Right lobe of liver (tissue), 6 donors: ENCODE results near the gene PPP6C. TPM values are rescaled to one million over a fixed set of nuclear protein-coding genes. Genes with fewer than 3 reads are reported as not detected.

ENCODE experiments used
- ATAC-seq, 4 donors: fragments of 200-7000 bp; cut with Tn5 transposase; one replicate each; pipeline ENCODE4 v1.9.1; 2020; ENCODE audit warnings: mild to moderate bottlenecking in 4 of 4, moderate library complexity in 4 of 4
- DNase-seq, 3 donors: peaks; one replicate each; pipeline ENCODE4 v3.0.0-alpha.2; 2020
- H3K27ac ChIP-seq, 3 donors: fragments of 200-600 bp; one replicate each; pipeline ENCODE4 v1.8.0; 2022
- H3K27me3 ChIP-seq, 2 donors: fragments of 200-600 bp; one replicate each; pipeline ENCODE4 v1.8.0; 2022
- H3K36me3 ChIP-seq, 4 donors: fragments of 200-600 bp; sonication (generic) in 1 of 4; one replicate each; pipeline versions ENCODE4 v1.5.1 to v1.8.0; 2017 to 2022; ENCODE audit warnings: control low read depth in 1 of 4
- H3K4me1 ChIP-seq, 4 donors: fragments of 200-600 bp; sonication (generic) in 1 of 4; one replicate each; pipeline versions ENCODE4 v1.5.1 to v1.8.0; 2017 to 2022; ENCODE audit warnings: control low read depth in 1 of 4
- H3K4me3 ChIP-seq, 3 donors: fragments of 200-600 bp; one replicate each; pipeline ENCODE4 v1.8.0; 2022
- H3K9me3 ChIP-seq, 4 donors: fragments of 200-600 bp; sonication (generic) in 1 of 4; one replicate each; pipeline versions ENCODE4 v1.5.1 to v1.8.0; 2017 to 2022; ENCODE audit warnings: control low read depth in 1 of 4
- CTCF ChIP-seq, 4 donors: fragments of 200-600 bp in 3 of 4; fragments of 450-650 bp in 1 of 4; IDR thresholded peaks; one replicate each; pipeline versions ENCODE4 v1.5.1 to v1.8.0; 2016 to 2022; ENCODE audit warnings: antibody characterized with exemption in 4 of 4, mild to moderate bottlenecking in 2 of 4
- POLR2A ChIP-seq: fragments of 450-650 bp; IDR thresholded peaks from one replicate; pipeline ENCODE4 v1.6.1; 2017; ENCODE audit warnings: antibody characterized with exemption, mild to moderate bottlenecking
- WGBS: methylation state at CpG from one replicate; pipeline ENCODE4 v1.1.6; 2018; ENCODE audit warnings: low coverage, low lambda C conversion rate; ENCODE audit not compliant: insufficient coverage; ENCODE audit errors: missing lambda C conversion rate; 5-methylcytosine and 5-hydroxymethylcytosine counted together
- intact Hi-C, 2 donors: fragments of 100-400 bp; cut with DNase I; formaldehyde crosslinking; loops; one replicate each; pipeline versions ENCODE4 v1.11.2 to v1.14.1; 2022
- total RNA-seq, 6 experiments: library from RNA; depleted of rRNA in 2 of 6; stranded (reverse); fragments of >200 nt in 2 of 6; fragmentation: NEBNext Ultra II Directional in 3 of 6; extraction: Animal tissue kit (Norgen Biotek cat#: 25700) in 3 of 6; gene quantifications; one replicate each; pipeline versions ENCODE4 v1.1.0 to v1.2.4, GENCODE V29; 2016 to 2023
- donor health status: DM: no; HTN: yes; CAD: no.
- donor health status: DM: no; HTN: no; CAD: no.
- donor health status: DM: no; HTN: no; CAD: no.
- donor health status: DM: no; HTN: yes; CAD: no.
- donor health status: DM: no; HTN: yes; CAD: no.

The PPP6C gene
- total RNA-seq, 6 experiments from 2014 or later: 11.8 to 18.6 (median 15.3) TPM

- ATAC-seq (no peak), DNase-seq (no peak)
- Histone ChIP-seq H3K27me3 (no peaks in the 10 kb centered on the region), H3K27ac (no peak overlapping the region), H3K4me1 (peaks cover 0 to 12% (median 2%) of the 10 kb centered on the region in 4 donors), H3K4me3 (no peak overlapping the region), H3K36me3 (no peaks in the 10 kb centered on the region), H3K9me3 (no peaks in the 10 kb centered on the region)
- intact Hi-C loops: no loop called here
- TF ChIP-seq POLR2A (no peak), CTCF (IDR thresholded peaks at IDR 0.05) (no peak)
- WGBS: no CpG with 5 or more reads among the region's 1 CpG
Measured at GRCh38 chr9:125140576-125140975, 49.0 kb downstream of the PPP6C start.

GRCh38 chr9:125137200-125137599 is 52.4 kb downstream of the PPP6C start:
- no peak for ATAC-seq
- H3K27ac ChIP-seq: no peak overlapping the region
- H3K4me1 ChIP-seq: peaks cover 0 to 3% (median 0%) of the 10 kb centered on the region in 4 donors
- no peak for DNase-seq
- WGBS: 82% methylated on average over 4 of the region's 4 CpGs
- intact Hi-C loops: no loop called here
- H3K27me3 ChIP-seq: no peaks in the 10 kb centered on the region
- no peaks in the 10 kb centered on the region for H3K36me3 ChIP-seq
- no peak for TF ChIP-seq POLR2A
- TF ChIP-seq CTCF (IDR thresholded peaks at IDR 0.05): no peak
- no peak overlapping the region for H3K4me3 ChIP-seq
- no peaks in the 10 kb centered on the region for H3K9me3 ChIP-seq

GRCh38 chr9:125134976-125135375 is 54.6 kb downstream of the PPP6C start:
- Histone ChIP-seq H3K4me1 (no peaks in the 10 kb centered on the region), H3K36me3 (no peaks in the 10 kb centered on the region), H3K4me3 (no peak overlapping the region), H3K27ac (no peak overlapping the region), H3K27me3 (no peaks in the 10 kb centered on the region), H3K9me3 (no peaks in the 10 kb centered on the region)
- DNase-seq: no peak
- TF ChIP-seq CTCF (IDR thresholded peaks at IDR 0.05): no peak
- no peak for TF ChIP-seq POLR2A
- intact Hi-C loops: no loop called here
- ATAC-seq: no peak

GRCh38 chr9:125133403-125134329 is 55.9 kb downstream of the PPP6C start:
- Histone ChIP-seq H3K27me3 (no peaks in the 10 kb centered on the region), H3K4me3 (no peak overlapping the region), H3K9me3 (no peaks in the 10 kb centered on the region), H3K4me1 (no peaks in the 10 kb centered on the region), H3K27ac (no peak overlapping the region), H3K36me3 (no peaks in the 10 kb centered on the region)
- DNase-seq: no peak
- WGBS: 43% methylated on average over 1 of the region's 1 CpG
- TF ChIP-seq POLR2A (no peak), CTCF (IDR thresholded peaks at IDR 0.05) (no peak)
- no peak for ATAC-seq
- intact Hi-C loops: no loop called here
